H1 (cell line): ENCODE results near the gene RABL6.

Source experiments
- ATF2 ChIP-seq: IDR thresholded peaks from 2 replicates; pipeline ENCODE4 v1.6.1; 2012; ENCODE audit warnings: low read length, inconsistent platforms
- CBX5 ChIP-seq: fragments of 300-800, 300-1000 bp; sonication (generic); IDR thresholded peaks from 2 replicates; pipeline ENCODE4 v1.7.1; 2016; ENCODE audit warnings: antibody characterized with exemption, low read length, low read depth
- CHD1 ChIP-seq: IDR thresholded peaks from 2 replicates; pipeline ENCODE4 v1.6.1; 2012; ENCODE audit warnings: low read depth, low read length, improper control_type of control experiment
- CREB1 ChIP-seq: IDR thresholded peaks from 2 replicates; pipeline ENCODE4 v1.6.1; 2012; ENCODE audit warnings: inconsistent platforms
- CTCF ChIP-seq, 3 experiments: IDR thresholded peaks; 1 replicate in 2 of 3; 2 replicates in 1 of 3; pipeline versions ENCODE4 v1.5.1 to v1.6.1; 2011; ENCODE audit warnings: low read length in 3 of 3, mild to moderate bottlenecking in 3 of 3, inconsistent platforms in 2 of 3, low read depth in 1 of 3, moderate library complexity in 1 of 3; ENCODE audit not compliant: insufficient read depth in 1 of 3; ENCODE audit errors: control extremely low read depth in 1 of 3
- EZH2 ChIP-seq: fragments of 200-600 bp; sonication (generic); IDR thresholded peaks from 2 replicates; pipeline ENCODE4 v1.7.1; 2012; ENCODE audit warnings: low read depth, mild to moderate bottlenecking, moderate library complexity, low read length, inconsistent platforms; ENCODE audit not compliant: severe bottlenecking
- POLR2A ChIP-seq, 2 experiments: IDR thresholded peaks; 1 replicate in 1 of 2; 2 replicates in 1 of 2; pipeline ENCODE4 v1.6.1; 2011; ENCODE audit warnings: low read depth in 2 of 2, low read length in 2 of 2, mild to moderate bottlenecking in 2 of 2; ENCODE audit errors: control extremely low read depth in 1 of 2
- POLR2AphosphoS5 ChIP-seq: IDR thresholded peaks from 2 replicates; pipeline ENCODE4 v1.6.1; 2011; ENCODE audit warnings: low read depth, low read length
- RFX5 ChIP-seq: IDR thresholded peaks from 2 replicates; pipeline ENCODE4 v1.6.1; 2011; ENCODE audit warnings: low read depth, low read length, improper control_type of control experiment, borderline replicate concordance
- SIN3A ChIP-seq, 2 experiments: IDR thresholded peaks in 1 of 2; conservative IDR thresholded peaks in 1 of 2; 2 replicates each; pipeline ENCODE4 v1.6.1; 2011 to 2012; ENCODE audit warnings: low read length in 2 of 2, improper control_type of control experiment in 1 of 2, low read depth in 1 of 2, mild to moderate bottlenecking in 1 of 2
- SP4 ChIP-seq: IDR thresholded peaks from 2 replicates; pipeline ENCODE4 v1.6.1; 2012; ENCODE audit warnings: low read length, inconsistent platforms
- TAF1 ChIP-seq: IDR thresholded peaks from 2 replicates; pipeline ENCODE4 v1.6.1; 2011; ENCODE audit warnings: mild to moderate bottlenecking, low read depth, low read length

DNA sequence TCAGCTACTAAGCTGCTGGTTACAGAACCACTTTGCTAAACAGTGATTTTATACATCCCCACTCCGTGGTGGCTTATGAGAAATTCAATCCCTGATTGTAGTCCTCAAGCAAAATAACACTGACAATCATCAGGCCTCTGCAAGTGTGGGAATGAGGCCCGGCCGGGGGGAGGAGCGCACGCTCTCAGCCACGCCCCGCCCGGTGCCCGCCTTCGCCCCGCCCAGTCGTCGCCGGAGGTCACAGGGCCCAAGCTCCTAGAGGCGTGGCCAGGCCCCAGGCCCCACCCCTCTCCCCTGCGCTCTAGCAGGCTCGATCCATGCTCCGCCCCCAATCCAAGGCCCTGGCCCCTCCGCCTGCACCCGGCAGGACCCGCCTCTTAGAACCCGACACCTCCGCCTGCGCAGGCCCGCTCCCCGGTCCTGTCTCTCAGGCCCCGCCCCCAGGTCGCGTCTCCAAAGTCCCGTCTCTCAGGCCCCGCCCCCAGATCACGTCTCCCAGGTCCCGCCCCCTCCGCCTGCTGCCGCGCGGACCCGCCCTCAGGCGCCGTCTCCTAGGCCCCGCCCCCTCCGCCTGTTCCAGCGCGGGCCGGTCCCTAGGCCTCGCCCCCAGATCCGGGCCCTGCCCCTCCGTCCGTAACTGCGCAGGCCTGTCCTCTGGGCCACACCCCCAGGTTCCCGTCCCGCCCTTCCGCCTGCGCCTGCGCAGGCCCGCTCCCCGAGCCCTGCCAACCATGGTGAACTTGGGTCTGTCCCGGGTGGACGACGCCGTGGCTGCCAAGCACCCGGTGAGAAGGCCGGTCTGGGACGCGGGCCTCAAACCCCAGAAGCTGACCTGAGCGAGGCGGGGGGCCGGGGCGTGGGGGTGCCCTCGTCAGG lies 16.9 kb upstream of the RABL6 start, which contains the start of gene TMEM141:
- TF ChIP-seq TAF1 (peak; percentile 5; the same call in 1 of the 2 replicates), CTCF (IDR thresholded peaks at IDR 0.05; ENCODE audit: control extremely low read depth in 1 of 3, insufficient read depth in 1 of 3, low read depth in 1 of 3, low read length in 3 of 3) (no peak), POLR2AphosphoS5 (peak; percentile 6; the same call in 1 of the 2 replicates), SP4 (no peak), CHD1 (no peak), SIN3A (conservative IDR thresholded peaks at IDR 0.05 in 1 of 2, IDR thresholded peaks at IDR 0.05 in 1 of 2; ENCODE audit: low read depth in 1 of 2, low read length in 2 of 2) (no peak; a peak in 1 of 4 replicates), RFX5 (no peak), CBX5 (no peak), CREB1 (no peak), ATF2 (no peak), POLR2A (IDR thresholded peaks at IDR 0.05; ENCODE audit: control extremely low read depth in 1 of 2, low read depth in 2 of 2, low read length in 2 of 2) (no peak), EZH2 (no peak)
